Activated CD4-positive, alpha-beta T cell treated with anti-CD3 and anti-CD28 coated beads, Interleukin-2, amount 10 ng/mL, durations not matched to agents 24 days and 14 days (primary cell): ENCODE measurements around the gene PGS1. TPM values are rescaled to one million over a fixed set of nuclear protein-coding genes. Genes with fewer than 3 reads are reported as not detected.
"Not testable (repeated sequence)": the region's sequence is repeated elsewhere in the genome, so short reads cannot be mapped to it uniquely, and the experiment has no call there.

Source experiments
- DNase-seq: peaks from one replicate; pipeline ENCODE4 v3.0.0; 2022
- H3K27ac Mint-ChIP-seq: one replicate; pipeline ENCODE4 v1.8.0; 2022; ENCODE audit warnings: mild to moderate bottlenecking, mixed read lengths
- H3K27me3 Mint-ChIP-seq: one replicate; pipeline ENCODE4 v1.8.0; 2022; ENCODE audit warnings: mixed read lengths
- H3K36me3 Mint-ChIP-seq: one replicate; pipeline ENCODE4 v1.8.0; 2022; ENCODE audit warnings: low read depth, mild to moderate bottlenecking, mixed read lengths
- H3K4me1 Mint-ChIP-seq: one replicate; pipeline ENCODE4 v1.8.0; 2021; ENCODE audit warnings: mixed read lengths
- H3K4me3 Mint-ChIP-seq: one replicate; pipeline ENCODE4 v1.8.0; 2022; ENCODE audit warnings: mild to moderate bottlenecking, moderate library complexity, mixed read lengths
- H3K9me3 Mint-ChIP-seq: one replicate; pipeline ENCODE4 v1.8.0; 2021; ENCODE audit warnings: mixed read lengths
- intact Hi-C: fragments of 100-400 bp; cut with micrococcal nuclease; formaldehyde crosslinking; loops from one replicate; pipeline ENCODE4 v1.15.1; 2023
- total RNA-seq: library from RNA; stranded (reverse); gene quantifications from 2 replicates; pipeline ENCODE4 v1.2.3, GENCODE V29; 2022

PGS1 gene
- total RNA-seq, 1 donor from 2014 or later: 67.8 TPM

DNA sequence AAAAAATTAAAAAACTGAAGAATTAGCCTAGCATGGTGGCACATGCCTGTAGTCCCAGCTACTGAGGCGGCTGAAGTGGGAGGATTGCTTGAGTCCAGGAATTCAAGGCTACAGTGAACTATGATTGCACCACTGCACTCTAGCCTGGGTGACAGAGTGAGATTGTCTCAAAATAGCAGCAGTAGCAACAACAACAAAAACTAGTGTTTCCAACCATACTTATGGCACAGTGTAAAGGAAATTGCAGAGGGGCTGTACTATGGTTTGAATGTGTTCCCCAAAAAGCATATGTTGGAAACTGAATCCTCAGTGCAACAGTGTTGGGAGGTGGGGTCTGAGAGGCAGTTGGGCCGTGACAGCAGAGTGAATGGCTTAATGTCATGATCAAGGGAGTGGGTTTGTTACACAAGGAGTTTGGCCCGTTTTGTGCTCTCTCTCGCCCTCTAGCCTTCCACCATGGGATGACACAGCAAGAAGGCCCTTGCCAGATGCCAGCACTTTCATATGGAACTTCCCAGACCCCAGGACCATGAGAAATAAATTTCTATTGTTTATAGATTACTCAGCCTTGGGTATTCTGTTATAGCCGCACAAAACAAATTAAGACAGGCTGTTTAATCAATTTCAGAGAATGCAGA lies 70.0 kb downstream of the PGS1 start:
- peak; percentile 76 for DNase-seq
- intact Hi-C loops: no loop called here

GRCh38 chr17:78449983-78450595 lies 71.6 kb downstream of the PGS1 start:
- Mint-ChIP-seq H3K27me3 (no peaks in the 10 kb centered on the region), H3K9me3 (no peaks in the 10 kb centered on the region), H3K27ac (no peak overlapping the region), H3K4me3 (no peak overlapping the region), H3K4me1 (peaks cover 3% of the 10 kb centered on the region), H3K36me3 (no peaks in the 10 kb centered on the region)
- no peak for DNase-seq
- intact Hi-C loops: no loop called here

More for the DNA sequence above, 70.0 kb downstream of the PGS1 start:
- Mint-ChIP-seq H3K27me3 (no peaks in the 10 kb centered on the region), H3K4me1 (peaks cover 3% of the 10 kb centered on the region), H3K9me3 (no peaks in the 10 kb centered on the region), H3K4me3 (no peak overlapping the region), H3K36me3 (no peaks in the 10 kb centered on the region), H3K27ac (no peak overlapping the region)

- intact Hi-C loops: no loop called here
- Mint-ChIP-seq H3K9me3 (no peaks in the 10 kb centered on the region), H3K27ac (no peak overlapping the region), H3K4me3 (no peak overlapping the region), H3K4me1 (peaks cover 3% of the 10 kb centered on the region), H3K27me3 (no peaks in the 10 kb centered on the region), H3K36me3 (no peaks in the 10 kb centered on the region)
- no peak for DNase-seq
These were observed 72.4 kb downstream of the PGS1 start for GRCh38 chr17:78450696-78451345.

- Mint-ChIP-seq H3K4me1 (peaks cover 3% of the 10 kb centered on the region), H3K27me3 (no peaks in the 10 kb centered on the region), H3K27ac (no peak overlapping the region), H3K4me3 (no peak overlapping the region), H3K36me3 (no peaks in the 10 kb centered on the region), H3K9me3 (no peaks in the 10 kb centered on the region)
- intact Hi-C loops: no loop called here
- DNase-seq: no peak
These were observed 73.3 kb downstream of the PGS1 start for GRCh38 chr17:78451753-78452152.

DNA sequence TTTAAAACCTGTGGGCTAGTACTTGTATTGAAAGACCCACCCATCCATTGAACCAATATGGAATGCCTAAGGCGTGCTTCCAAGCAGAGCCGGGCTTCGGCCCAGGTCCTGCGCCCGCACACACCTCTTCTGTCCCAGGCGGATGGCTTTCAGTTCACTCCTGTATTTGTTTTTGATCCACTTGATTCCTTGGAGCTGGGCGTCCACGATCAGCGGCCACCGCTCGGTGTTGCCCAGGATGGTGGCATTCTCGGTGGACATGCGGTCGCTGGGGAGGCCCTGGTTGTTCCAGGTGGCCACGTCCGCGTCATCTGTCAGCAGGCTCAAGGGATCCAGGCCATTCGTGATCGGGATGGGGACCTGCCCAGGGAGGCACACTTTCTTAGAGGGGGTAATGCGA lies 75.9 kb downstream of the PGS1 start:
- Mint-ChIP-seq H3K36me3 (no peaks in the 10 kb centered on the region), H3K9me3 (no peaks in the 10 kb centered on the region), H3K4me1 (no peaks in the 10 kb centered on the region), H3K4me3 (no peak overlapping the region), H3K27me3 (no peaks in the 10 kb centered on the region), H3K27ac (no peak overlapping the region)
- intact Hi-C loops: no loop called here
- no peak for DNase-seq

GRCh38 chr17:78458091-78458490 lies 79.6 kb downstream of the PGS1 start:
- intact Hi-C loops: no loop called here
- Mint-ChIP-seq H3K36me3 (no peaks in the 10 kb centered on the region), H3K4me1 (no peaks in the 10 kb centered on the region), H3K9me3 (no peaks in the 10 kb centered on the region), H3K27ac (no peak overlapping the region), H3K27me3 (no peaks in the 10 kb centered on the region), H3K4me3 (no peak overlapping the region)
- DNase-seq: no peak

DNA sequence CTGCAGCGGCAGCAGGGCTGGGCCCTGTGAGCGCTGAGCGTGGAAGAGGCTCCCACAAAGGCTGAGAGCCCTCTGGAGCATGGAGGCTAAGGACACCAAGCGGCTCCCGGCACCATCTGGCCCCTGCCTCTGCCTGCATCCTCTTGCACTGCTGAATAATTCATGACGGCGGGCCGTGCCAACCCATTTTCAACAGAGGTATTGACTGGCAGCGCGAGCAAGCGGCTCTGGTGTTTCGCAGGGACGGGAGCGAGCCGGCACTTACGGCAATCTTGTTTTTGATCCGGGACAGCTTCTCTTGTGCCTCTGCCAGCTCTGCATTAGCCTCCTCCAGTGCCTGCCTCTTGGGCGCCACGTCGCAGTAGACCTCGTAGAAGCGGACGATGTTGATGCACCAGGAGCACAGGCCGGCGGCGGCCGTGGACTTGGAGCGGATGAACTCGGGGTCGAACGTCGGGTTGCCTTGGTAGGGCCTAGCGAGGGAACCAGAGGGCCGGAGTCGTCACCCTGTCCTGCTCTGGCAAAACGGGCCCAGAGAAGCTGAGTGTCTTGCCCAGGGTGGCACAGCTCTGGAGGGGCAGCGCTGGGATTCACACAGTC lies 80.4 kb downstream of the PGS1 start:
- Mint-ChIP-seq H3K4me3 (no peak overlapping the region), H3K4me1 (no peaks in the 10 kb centered on the region), H3K27ac (no peak overlapping the region), H3K9me3 (no peaks in the 10 kb centered on the region), H3K36me3 (no peaks in the 10 kb centered on the region), H3K27me3 (no peaks in the 10 kb centered on the region)
- intact Hi-C loops: no loop called here
- no peak for DNase-seq

DNA sequence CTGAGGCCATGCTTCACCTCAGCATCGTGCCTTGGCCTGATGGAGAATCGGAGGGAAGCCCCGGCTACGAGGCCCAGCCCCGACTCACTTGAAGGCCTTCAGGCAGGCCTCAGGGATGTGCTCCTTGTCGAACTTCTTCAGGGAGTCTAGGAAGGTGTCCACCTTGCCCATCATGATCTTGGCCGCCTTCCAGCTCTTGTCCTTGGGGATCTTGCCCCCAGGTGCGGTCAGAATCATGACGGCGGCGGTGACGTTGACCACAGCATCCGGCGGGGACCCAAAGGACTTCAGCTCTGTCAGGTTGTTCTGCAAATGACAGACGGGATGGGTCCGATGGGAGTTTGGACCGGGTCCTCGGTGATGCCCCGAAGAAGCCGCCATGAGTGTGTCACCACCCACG lies 81.2 kb downstream of the PGS1 start:
- Mint-ChIP-seq H3K9me3 (no peaks in the 10 kb centered on the region), H3K27ac (no peak overlapping the region), H3K27me3 (no peaks in the 10 kb centered on the region), H3K4me1 (no peaks in the 10 kb centered on the region), H3K4me3 (no peak overlapping the region), H3K36me3 (no peaks in the 10 kb centered on the region)
- no peak for DNase-seq
- intact Hi-C loops: no loop called here

- H3K9me3 Mint-ChIP-seq: no peaks in the 10 kb centered on the region
These were observed 81.8 kb downstream of the PGS1 start for GRCh38 chr17:78460176-78460675.

GRCh38 chr17:78460951-78461798 lies 82.7 kb downstream of the PGS1 start:
- no peak overlapping the region for H3K27ac Mint-ChIP-seq
- H3K36me3 Mint-ChIP-seq: no peaks in the 10 kb centered on the region
- H3K4me1 Mint-ChIP-seq: no peaks in the 10 kb centered on the region
- H3K9me3 Mint-ChIP-seq: no peaks in the 10 kb centered on the region
- intact Hi-C loops: no loop called here
- no peak for DNase-seq
- no peaks in the 10 kb centered on the region for H3K27me3 Mint-ChIP-seq
- H3K4me3 Mint-ChIP-seq: no peak overlapping the region

More at GRCh38 chr17:78460176-78460675, 81.8 kb downstream of the PGS1 start:
- H3K27me3 Mint-ChIP-seq: no peaks in the 10 kb centered on the region
- intact Hi-C loops: no loop called here
- no peak for DNase-seq
- H3K4me1 Mint-ChIP-seq: no peaks in the 10 kb centered on the region
- H3K27ac Mint-ChIP-seq: no peak overlapping the region
- H3K36me3 Mint-ChIP-seq: no peaks in the 10 kb centered on the region
- H3K4me3 Mint-ChIP-seq: no peak overlapping the region

DNA sequence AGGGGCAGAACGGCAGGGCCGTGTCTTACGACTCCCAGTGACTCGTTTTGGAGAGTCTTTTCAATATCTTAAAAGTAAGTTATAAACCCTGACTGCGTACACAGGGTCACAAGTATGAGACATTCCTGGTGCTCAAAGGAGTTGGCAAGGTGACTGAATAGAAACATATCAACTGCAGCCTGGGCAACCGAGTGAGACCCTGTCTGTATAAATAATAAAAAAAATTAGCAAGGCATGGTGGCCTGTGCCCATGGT lies 83.3 kb downstream of the PGS1 start:
- no peak for DNase-seq
- H3K4me1 Mint-ChIP-seq: no peaks in the 10 kb centered on the region
- no peak overlapping the region for H3K27ac Mint-ChIP-seq
- H3K27me3 Mint-ChIP-seq: no peaks in the 10 kb centered on the region
- no peaks in the 10 kb centered on the region for H3K36me3 Mint-ChIP-seq
- no peak overlapping the region for H3K4me3 Mint-ChIP-seq
- intact Hi-C loops: no loop called here
- H3K9me3 Mint-ChIP-seq: no peaks in the 10 kb centered on the region

DNA sequence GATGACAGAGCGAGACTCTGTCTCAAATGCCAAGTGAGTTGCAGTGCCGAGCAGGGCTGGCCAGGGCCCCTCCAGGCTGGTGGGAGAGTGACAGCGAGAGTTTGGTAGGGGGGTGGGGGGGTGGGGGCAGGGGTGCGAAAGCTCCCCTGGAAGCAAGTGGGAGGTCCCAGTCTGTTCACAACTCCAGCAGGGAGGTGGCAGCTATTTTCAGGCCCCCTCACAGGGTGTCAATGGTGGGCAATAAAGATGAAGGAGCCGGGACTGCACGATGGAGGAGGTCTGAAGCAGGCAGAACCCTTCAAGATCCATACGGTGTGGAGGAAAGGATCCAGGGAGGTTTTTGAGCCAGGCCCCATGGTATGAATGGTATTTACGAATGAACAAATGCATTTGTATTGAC lies 83.7 kb downstream of the PGS1 start:
- H3K4me3 Mint-ChIP-seq: no peak overlapping the region
- no peaks in the 10 kb centered on the region for H3K4me1 Mint-ChIP-seq
- H3K36me3 Mint-ChIP-seq: no peaks in the 10 kb centered on the region
- H3K27me3 Mint-ChIP-seq: no peaks in the 10 kb centered on the region
- DNase-seq: no peak
- no peaks in the 10 kb centered on the region for H3K9me3 Mint-ChIP-seq
- intact Hi-C loops: no loop called here
- H3K27ac Mint-ChIP-seq: no peak overlapping the region

GRCh38 chr17:78466109-78466785 lies 87.8 kb downstream of the PGS1 start:
- H3K27ac Mint-ChIP-seq, H3K4me1 Mint-ChIP-seq, H3K4me3 Mint-ChIP-seq, H3K36me3 Mint-ChIP-seq, H3K9me3 Mint-ChIP-seq, H3K27me3 Mint-ChIP-seq, intact Hi-C loops, DNase-seq: not testable (repeated sequence)
